SH-SY5Y (cell line): ENCODE data around the gene TGIF2.

Experiments used
- GATA2 ChIP-seq: IDR thresholded peaks from 2 replicates; pipeline ENCODE4 v1.6.1; 2011; ENCODE audit warnings: mild to moderate bottlenecking, low read depth, low read length
- GATA3 ChIP-seq: IDR thresholded peaks from 2 replicates; pipeline ENCODE4 v1.6.1; 2011; ENCODE audit warnings: low read depth, mild to moderate bottlenecking, low read length, moderate library complexity

Gene TGIF2

DNA sequence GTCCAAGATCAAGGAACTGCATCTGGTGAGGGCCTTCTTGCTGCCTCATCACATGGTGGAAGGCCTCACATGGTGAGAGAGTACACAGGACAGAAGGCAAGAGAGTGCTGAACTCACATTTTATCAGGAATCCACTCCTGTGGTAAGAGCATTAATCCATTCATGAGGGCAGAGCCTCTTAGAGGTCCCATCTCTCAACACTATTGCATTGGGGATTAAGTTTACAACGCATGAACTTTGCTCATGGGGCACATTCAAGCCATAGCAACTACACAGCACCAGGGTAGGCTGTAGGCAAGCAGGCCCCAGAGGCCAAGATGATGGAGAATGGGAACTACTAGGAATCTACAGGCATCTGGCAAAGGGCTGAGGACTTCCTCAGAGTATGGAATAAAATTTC, 10.0 kb upstream of the TGIF2 start:
- TF ChIP-seq GATA2 (no peak), GATA3 (no peak)

DNA sequence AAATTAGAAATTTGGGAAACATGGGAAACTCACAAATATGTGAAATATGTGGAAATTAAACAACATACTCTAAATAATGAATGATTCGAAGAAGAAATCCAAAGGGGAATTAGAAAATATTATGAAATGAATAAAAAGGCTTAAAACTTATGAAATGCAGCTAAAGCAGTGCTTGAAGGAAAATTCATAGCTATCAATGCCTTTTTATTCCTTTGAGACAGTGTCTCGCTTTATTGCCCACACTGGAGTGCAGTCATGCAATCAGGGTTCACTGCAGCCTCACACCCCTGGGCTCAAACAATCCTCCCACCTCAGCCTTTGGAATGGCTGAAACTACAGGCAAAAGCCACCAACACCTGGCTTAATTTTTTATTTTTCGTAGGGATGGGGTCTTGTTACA, 7.9 kb upstream of the TGIF2 start:
- TF ChIP-seq GATA3 (no peak), GATA2 (no peak)

DNA sequence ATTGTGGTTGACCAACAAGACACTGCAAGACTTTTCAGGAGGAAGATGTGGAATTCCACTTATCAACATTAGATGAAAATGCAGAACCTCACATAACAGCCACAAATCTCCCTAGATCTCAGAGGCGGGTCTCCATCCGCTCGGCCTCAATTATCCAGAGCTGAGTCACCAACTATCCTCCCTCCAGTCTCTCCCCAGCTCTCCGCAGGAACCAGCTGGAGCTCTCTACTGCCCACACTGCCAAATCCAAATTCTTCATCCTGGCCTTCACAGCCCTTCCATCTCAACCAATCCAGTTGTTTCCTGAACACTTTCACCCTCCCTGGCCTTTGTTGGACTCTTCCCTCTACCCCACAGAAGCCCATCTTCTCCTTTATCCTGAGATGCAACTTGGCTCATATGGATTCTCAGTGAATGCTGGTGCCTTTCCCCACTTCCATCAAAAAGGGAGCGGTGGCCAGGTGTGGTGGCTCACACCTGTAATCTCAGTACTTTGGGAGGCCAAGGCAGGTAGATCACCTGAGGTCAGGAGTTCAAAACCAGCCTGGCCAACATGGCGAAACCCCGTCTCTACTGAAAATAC, 3.5 kb upstream of the TGIF2 start:
- TF ChIP-seq GATA2 (no peak), GATA3 (no peak)

DNA sequence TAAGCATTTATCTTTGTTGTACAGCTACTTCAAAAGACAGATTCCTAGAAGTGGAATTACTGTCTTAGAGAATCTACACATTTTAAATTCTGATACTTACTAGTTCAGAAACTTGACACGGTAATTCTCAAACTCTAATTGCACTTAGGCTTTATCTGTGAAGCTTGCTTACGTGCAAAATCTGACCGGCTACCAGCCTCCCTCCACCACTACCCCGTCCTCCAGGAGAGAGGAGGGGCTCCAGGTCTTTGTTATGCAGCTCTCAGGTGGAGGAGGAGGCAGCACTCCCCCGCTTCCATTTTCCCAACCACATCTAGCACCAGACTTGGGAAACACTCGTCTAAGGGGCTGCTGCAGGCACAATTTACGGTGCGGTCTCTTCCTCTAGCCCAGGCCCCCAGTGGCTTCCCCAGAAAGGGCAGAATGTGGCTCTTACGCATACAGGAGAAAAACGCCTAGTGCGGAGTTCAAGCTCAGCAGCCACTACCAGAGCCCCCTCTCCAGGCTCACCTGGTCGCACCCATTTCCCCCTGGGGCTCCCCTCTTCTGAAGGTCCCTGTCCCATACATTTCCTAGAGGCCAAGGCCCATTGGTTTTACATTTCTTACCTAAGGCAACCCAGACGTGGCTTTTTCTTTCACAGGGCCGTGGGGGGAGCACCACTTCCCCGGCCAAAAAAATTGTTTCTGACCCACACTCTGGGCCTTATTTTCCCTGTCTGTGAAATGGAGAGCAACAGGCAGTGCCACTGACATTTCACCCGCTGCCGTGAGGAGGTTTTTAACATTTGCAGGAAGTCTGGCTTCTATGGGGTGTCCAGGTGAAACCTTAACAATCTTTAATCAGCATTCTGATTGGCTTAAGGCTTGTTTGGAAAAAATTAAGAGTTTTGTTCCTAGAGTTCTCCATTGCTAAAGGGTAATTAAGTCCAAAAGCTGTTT, 1.6 kb upstream of the TGIF2 start:
- TF ChIP-seq GATA2 (no peak), GATA3 (no peak)

DNA sequence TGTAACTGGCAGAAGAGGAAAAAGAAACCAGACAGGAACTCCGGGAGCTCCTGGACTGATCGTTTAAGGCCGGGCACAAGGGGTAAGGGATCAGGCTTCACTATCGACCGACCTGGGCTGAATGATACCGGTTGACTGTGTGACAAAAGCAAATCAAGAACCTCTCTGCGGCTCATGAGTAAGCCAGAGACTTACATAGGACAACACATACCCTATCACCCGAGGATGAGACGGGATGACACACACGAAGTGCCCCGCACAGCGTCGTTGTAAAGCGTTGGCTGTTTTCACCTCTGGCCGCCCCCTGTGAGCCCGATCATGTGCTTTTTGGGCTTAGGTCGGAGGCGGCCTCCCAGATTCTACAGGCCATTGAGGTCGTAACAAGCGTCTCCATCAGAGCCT, 695 bp upstream of the TGIF2 start:
- TF ChIP-seq GATA2 (no peak), GATA3 (no peak)

DNA sequence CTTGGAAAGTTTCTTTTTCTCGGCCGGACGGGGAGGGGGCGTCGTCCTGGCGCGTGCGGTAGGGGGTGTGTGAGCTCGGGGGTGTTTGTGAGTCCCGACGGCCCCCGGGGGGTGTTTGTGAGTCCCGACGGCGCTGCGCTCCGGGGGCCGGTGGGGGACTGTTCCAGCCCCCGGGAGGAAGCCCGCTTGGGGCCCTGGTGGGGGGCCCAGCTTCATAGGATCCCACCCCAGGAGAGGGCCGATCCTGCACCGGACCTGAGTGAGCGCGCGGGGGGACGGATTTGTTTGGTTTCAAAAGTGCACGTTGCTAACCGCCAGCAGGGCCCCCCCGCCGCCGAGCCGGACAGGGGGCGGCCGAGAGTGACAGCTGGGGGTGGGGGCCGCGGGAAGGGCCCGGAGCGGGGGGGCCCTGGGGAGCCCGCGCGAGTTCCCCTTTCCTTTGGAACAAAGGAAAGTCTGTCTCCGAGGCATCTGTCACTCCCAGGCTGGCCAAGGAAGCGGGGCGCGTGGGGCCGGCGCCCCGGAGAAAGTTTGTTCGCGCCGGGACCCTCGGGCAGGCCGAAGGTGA, 485 bp downstream of the TGIF2 start:
- TF ChIP-seq GATA2 (no peak), GATA3 (no peak)

DNA sequence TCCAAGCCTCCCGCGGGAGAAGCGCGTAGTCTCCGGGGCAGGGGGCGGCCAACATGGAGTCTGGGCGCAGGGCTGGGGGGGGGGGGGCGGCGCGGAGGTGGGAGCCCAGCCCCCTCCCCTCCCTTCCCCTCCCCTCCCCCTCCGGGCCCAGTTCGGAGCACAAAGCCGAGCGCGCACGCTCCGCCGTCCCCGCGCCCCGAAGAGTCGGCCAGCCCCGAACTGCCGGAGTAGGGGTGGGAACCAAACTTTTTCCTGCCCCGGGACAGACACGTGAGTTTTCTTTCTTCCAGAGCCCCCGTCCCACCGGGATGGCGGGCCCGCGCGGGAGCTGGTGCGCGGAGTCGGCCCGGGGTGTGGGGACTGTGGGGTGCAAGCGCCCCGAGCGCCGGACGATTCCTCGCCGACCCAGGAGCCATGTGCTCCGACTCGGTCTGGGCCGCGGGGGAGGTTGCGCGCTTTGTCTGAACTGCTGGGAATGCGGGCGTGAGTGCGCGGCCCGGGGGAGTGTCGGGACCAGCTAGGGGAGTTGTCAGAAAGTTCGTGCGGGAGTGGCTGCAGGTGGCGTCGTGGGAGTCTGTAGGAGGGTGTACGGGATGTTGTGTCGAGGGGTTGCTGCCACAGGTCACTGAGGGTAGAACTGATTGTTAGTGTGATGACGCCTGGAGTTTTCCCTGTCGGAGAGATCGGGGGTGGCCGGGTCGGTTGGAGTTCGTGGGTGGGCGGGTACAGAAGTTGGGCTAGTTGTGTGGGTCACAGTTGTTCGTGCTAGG, 1.2 kb downstream of the TGIF2 start:
- TF ChIP-seq GATA3 = no peak

DNA sequence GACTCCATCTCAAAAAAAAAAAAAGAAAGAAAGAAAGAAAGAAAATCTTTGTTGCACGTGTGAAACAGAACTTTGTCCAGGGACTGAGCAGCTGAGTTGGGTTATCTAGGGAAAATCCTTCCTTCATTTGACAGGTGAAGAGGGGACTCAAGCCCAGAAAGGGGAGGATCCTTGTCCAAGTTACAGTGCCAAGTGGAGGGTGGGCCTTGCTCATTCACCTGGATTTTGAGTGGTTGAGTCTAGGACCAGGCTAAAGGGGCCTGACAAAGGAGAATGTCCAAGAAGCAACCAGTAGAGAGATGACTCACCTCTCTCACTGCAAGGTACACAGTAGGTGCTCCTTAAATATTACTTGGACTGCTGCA, 2.7 kb downstream of the TGIF2 start:
- no peak for TF ChIP-seq GATA2
- no peak for TF ChIP-seq GATA3

DNA sequence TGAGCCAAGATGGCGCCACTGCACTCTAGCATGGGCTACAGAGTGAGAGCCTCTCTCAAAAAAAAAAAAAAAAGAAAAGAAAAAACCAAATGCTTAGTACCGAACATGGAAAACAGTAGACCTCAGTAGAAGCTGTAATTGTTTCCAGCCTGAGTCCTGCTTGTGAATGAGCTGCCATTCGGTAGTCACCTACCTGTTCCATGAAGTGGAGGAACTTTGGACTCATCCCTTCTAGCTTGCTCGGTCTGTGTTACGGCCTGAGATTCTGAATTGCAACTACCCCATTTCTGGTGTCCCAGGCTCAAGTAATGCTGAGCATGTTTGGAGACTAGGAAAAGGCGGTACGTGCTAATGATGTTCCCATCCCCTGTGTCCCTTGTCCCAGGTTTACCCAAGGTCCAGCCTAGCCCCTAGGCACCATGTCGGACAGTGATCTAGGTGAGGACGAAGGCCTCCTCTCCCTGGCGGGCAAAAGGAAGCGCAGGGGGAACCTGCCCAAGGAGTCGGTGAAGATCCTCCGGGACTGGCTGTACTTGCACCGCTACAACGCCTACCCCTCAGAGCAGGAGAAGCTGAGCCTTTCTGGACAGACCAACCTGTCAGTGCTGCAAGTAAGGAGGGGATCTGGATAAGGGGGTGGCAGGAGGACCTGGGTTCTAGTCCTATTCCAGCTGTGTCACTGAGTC, 5.1 kb downstream of the TGIF2 start:
- TF ChIP-seq GATA2 (no peak), GATA3 (no peak)

DNA sequence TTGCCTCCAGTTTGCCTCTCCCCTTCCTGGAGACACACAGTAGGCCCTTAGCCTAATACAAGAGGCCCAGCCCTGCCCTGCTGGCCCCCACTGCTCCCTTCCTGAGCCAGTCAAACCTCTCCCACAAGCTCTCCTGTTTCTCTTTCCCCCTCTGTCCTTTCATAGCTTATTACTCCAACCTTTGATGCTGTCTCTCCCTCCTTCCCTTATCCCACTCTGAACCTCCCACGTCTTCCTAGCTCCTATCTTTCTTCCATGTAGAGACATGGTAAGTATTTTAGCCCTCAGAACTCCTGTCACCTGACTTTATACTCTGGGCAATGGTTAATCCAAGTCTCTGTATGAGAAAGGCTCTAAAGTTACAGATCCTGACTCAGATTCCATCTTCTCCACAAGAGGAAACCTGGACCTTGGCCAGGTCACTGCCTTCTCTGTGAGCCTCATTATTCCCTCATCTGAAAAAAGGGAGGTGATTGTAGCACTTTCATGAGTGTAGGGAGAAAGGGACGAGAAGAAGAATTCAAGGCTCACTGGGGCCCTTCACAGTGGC, 6.7 kb downstream of the TGIF2 start:
- no peak for TF ChIP-seq GATA2
- no peak for TF ChIP-seq GATA3

DNA sequence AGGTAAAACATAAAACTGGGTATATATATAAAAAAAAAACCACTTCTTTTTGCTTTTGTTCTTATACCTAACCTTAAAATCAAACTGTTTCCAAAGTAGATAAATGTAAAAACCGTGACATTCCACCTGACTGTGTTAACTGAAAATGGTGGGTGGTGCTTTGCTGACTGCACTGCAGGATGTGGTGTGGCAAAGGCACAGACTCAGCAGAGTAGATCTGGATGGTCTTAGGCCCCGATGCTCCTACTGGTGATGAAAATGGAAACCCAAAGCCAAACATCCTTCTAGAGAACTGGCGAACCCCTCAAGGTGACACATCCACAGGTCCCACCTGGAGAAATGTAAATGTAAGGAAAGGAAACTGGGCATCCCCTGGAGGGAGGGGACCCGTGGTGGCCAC, 8.9 kb downstream of the TGIF2 start:
- TF ChIP-seq GATA2 (no peak), GATA3 (no peak)

DNA sequence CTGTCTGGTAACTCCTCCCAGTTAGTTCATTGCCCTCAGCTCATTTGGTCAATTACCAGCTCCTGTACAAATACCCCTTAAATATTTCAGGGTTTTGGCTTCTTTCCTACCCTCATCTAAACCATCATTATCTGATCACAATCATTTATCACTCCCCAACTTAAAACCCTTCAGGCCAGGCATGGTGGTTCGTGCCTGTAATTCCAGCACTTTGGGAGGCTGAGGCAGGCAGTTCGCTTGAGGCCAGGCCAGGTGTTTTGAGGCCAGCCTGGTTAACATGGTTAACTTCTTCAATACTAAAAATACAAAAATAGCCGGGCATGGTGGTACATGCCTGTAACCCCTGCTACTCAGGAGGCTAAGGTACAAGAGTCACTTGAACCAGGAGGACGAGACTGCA, 9.4 kb downstream of the TGIF2 start:
- TF ChIP-seq GATA3 (no peak), GATA2 (no peak)

DNA sequence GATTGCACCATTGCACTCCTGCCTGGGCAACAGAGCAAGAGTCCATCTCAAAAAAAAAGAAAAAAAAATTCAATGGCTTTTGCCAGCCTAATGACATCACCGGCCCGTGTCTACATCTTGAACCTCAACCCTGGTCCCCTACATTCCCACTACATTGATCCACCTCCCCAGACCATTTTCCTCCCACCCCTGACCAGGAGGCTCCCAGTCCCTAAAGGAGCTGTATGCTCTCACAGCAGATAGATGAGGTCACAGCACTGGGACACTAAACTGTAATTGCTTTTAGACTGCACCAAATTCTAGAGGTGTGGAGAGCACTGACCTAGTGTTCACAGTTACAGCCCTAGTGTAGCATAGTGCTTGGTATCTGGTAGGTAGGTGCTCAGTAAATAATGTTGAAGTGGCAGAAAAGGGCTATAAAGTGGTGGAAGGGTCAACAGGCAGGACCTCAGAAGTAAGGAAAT, 10.7 kb downstream of the TGIF2 start:
- no peak for TF ChIP-seq GATA2
- TF ChIP-seq GATA3 = no peak
